RPMI8226 (cell line): ENCODE results near the gene OTUD5.

Source experiments
- DNase-seq: peaks from one replicate; pipeline ENCODE4 v3.0.0-alpha.2; 2015

Gene OTUD5

DNA sequence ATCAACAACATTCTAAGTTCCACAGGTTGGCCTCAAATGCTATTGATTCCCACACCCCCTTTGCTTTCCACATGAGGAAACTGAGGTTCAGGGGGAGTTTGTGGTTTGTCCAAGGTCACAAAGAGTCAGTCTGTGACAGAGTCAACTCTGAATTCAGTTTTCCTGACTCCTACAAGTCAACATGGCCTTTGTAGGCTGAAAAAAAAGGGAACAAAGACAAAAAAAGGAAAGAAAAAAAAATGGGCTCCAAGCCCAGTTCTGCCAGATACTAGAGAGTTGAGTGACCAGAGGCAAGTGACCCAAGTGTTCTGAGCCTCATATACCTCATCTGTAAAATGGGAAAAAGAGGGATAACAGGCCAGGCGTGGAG lies 22.1 kb downstream of the OTUD5 start:
- peak; percentile 17 for DNase-seq

DNA sequence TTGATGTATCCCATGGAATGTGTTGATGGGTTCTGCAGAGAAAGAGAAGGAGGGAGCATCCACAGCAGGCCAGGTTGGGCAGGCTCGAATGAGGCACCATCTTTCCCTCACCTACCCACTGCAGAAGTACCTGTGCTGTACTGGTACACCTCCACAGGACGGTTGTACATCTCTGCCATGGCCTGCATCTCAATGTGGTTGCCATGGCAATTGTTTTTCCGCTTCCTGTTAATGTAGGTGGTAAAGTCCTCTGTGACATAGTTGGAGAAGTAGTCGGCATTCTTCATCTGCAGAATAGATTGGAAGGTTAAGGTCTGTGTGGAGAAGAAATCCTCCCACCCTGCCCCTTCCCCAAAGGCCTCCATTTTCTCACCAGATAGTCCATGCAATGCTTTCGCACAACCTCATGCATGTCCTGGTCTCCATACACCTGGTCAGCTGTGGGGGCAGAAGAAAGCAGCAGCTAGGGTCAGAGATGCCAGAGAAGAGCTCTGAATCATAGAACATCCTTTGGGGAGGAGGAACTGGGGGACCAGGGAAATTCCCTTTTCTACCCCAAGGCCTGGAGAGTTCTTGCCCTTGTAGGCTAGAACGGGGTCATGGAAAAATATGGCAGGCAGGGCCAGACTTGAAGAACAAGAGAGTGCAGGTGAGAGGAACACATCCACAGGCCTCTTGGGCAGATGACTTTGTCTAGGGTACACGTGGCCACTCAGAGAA lies 22.7 kb downstream of the OTUD5 start:
- no peak for DNase-seq

DNA sequence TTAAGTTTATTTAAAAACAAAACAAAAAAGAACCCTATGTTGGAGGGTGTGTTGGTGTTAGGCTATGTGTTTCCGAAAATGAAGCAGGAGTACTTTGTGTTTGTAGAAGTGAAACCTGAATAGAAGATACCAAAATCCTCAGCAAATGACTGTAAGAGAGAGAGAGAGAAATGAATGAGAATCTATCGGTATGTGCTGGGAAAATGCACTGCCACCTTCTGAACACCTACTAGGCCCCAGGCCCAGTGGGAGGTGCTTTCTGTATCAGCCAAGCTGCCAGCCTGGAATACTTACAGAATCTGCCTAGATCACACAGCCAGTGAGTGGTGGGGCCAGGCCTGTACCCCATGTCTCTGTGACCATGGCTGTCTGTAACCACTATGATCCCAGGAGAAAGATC lies 23.6 kb downstream of the OTUD5 start:
- peak; percentile 66 for DNase-seq

DNA sequence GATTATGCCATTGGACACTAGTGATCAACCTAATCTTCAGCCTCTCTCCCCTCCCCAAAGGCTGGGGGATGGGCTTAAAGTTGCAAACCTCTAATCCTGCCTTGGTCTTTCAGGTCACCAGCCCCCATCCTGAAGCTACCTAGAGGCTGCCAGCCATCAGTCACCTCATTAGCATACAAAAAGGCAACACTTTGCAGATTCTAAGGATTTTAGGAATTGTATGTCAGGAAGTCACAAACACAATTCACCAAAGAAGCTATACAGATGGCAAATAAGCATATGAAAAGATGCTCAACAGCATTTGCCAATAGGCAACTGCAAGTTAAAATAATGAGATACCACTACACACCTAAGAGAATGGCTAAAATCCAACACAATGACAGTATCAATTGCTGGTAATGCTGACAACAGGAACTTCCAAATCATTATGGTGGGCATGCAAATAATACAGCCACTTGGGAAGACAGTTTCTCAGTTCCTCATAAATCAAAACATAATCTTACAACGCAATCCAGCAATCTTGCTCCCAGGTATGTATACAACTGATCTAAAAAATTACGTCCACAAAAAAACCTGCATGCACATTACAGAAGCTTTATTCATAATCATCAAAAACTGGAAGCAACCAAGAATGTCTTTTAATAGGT lies 29.5 kb downstream of the OTUD5 start:
- DNase-seq: peak; percentile 20

DNA sequence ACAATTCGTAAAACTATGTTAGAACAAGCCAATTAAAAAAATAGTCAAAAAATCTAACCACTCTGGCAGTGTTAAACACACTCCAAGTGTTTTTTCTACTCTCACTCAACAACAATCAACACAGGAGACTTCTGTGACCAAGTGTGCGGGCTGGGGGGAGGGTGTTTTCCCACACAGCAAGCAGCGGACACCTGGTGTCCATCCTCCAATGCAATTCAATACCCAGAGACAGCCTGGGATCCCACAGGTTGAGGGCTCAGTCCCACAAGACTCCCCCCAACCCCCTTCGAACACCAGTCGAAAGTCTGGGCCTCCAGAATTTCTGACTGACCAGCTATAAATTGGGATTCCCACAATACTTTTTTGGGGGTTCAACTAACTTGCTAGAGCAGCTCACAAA lies 30.3 kb downstream of the OTUD5 start:
- no peak for DNase-seq

DNA sequence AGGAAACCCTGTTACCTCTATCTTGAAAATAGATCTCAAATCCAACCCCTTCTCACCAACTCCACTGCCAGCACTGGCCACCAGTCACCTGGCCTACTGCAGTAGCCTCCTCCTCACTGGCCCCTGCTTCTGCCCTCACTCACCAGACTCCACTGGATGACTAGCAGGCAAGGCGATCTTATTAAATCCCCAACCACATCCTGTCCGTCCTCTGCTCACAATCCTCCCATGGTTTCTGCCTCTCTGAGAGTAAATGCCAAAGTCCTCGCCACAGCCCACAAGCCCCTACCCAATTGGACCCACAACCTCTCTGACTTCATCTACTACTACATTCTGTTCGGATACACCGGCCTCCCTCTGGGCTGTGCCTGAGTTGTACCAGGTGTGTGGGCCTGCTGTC lies 33.1 kb downstream of the OTUD5 start:
- no peak for DNase-seq

DNA sequence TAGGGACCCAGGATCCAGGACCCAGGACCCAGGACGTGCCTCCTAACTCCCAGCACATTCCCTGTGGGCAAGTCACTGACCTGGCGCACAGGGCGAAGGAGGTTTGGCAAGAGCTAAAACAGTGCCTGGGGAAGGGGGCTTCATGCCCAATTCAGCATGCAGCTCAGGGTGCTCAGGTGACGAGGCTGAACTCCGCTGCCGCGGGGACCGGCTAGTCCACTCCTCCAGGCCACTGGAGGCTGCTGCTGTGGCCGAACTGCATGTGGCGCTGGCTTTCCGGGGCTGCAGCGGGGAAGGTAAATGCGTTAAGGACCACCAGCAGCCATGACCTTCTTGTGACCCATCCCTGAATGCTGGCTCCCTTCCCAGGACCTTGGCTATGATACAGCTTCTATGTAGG lies 33.6 kb downstream of the OTUD5 start:
- no peak for DNase-seq

DNA sequence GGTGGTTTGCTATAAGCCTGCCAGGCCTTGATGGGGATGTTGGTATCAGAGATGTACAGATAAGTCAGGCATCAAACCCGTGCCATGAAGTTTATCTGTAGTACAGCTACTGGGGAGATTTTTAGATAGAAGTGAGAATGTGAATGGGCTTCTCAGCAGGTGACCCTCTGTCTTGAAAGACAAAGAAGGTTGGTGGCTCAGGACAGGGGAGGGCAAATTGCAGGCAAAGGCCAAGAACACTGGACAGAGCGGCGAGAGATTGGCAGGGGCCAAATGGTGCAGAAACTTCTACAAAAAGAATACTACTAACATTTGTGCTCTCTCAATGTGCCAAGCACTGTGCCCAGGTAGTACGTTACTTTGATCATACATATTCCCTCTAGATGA lies 36.7 kb downstream of the OTUD5 start:
- no peak for DNase-seq

DNA sequence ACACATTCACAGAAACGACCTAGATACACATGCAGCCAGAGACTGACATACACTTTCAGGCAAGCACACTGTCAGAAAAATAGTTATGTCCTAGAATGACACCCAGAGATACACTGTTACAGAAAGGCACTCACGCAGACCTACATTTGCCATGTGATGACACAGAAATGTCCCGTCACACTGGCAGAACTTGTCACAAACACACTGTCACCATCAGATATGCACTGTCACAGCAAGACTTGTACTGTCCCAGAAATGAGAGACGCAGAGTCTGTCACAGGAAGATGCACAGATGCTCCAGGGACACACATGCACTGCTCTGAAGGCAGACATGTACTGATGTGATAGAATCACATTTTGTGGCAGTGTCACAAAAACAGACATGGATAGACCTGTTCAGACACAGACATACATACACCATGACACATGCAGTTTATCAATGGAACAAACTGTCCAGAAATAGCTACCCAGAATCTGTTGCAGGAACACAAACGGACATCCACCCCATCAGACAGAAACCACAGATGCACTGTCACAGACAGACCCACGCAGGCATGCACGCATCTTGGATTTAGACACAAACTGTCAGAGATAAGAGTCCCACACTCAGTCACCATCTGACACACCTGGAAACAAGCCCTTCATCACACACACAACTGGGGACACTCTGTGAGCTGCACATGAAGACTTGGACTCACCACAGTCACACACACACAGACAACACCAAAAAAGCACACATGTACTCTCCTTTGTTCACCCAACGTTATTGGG lies 37.3 kb downstream of the OTUD5 start:
- DNase-seq: no peak

DNA sequence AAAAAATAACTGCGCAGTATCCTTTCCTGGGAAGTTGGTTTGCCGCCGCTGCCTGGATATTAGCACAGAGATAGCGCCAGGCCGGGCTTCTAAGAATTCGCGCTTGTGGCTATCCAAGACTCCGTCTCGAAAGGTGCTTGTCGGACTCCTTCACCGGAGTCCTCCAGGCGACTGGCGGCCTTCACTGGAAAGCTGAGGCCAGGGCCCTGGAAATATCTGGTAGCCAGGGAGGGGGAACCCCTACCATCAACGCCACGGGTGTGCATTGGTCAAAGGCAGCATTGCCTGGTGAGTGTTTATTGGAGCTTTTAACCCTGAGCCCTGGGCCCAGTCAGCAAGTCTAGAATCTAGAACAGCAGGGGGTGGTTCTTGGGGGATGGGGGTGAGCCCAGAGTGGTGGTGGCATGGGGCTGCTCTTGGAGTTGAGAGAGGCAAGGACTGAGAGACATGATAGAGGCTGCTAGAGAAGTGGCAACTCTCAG lies 38.0 kb downstream of the OTUD5 start:
- peak; percentile 71 for DNase-seq

DNA sequence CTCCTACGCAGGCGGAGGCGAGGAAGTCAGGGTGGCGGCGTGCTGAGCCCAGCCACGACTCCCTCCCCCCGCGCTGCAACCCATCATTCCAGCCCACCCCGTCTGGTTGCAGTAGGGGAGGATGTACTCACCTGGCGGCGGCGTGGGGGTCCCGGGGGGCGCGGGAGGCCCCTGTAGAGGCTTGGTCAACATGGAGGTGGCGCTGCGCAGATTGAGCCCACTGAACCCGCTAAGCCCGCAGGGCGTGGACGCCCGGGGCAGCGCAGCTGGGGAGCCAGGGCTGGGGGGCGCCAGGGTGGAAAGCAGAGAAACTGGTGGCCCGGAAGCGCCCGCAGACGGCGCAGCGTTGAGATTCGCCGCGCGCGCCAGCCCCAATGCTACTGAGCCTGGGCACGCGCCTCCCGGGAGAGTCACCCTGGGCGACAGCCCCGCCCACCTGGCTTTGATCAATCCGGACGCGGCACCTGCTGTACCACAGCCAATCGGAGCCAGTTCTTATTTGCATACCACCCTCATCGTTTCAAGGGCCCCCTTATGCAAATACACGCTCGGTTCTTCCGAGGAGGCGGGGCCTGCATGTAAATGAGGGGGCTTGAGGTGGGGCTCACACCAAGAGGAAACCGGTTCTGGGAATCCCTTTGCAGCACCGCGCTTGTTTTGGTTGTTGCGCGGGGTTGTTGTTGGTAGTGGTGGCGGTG lies 38.6 kb downstream of the OTUD5 start, which contains the start of gene PIM2:
Gene PIM2, minus strand, starts transcription at position 382 of the 698 bp plus-strand sequence. Its CDS starts 190 bp downstream, at position 192.
- peak; percentile 96 for DNase-seq

DNA sequence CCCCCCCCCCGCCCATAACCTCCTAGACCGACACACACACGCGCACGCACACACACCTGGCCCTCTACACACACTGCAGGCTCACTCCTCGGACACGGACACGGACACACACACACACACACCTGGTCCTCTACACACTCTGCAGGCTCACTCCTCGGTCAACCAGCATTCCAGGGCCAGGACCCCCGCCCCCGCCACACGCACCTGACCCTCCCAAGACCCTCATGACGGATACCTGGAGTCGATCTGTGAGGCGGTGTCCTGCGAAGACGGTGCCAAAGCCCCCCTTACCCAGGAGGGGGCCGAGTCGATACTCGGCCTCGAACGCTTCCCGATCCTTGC lies 39.1 kb downstream of the OTUD5 start:
- DNase-seq: no peak

DNA sequence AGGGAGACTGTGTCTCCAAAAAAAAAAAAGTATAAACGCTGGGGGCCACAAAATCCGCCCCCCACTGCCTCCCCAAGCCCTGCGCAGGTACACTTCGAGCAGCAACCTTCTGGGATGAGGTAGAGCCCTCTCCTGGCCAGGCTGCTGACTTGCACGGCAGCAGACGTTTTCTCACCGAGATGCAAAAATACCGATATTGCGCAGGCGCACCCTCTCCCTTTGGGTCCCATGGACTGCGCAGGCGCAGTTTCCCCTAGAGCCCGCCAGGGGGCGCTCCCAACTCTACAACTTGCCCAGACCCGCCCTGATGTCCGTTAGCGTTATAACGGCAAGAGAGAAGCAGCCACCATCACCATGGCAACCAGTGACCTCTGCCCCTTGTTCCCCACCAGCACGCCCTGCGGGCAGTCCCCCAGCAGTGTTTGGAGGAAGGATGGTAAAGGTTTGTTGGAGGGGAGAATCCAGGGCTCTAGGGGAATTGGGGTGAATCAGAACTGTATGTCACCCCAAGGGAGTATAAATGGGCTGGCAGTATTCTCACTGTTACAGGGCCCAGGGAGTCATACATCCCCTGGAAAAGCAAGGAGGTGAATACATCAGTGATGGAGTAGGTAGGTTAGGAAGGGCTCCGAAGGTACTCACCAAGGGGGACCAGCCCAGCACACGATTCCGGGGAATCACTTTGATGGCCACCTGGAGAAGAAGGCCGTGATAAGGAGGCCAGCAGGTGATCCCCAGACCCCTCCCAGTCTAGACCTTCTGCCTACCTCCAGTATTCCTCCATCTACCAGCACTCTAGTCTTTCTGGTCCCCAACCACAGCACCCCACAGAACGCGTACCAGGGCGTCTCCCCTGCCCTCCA lies 40.0 kb downstream of the OTUD5 start:
- DNase-seq: peak; percentile 93

DNA sequence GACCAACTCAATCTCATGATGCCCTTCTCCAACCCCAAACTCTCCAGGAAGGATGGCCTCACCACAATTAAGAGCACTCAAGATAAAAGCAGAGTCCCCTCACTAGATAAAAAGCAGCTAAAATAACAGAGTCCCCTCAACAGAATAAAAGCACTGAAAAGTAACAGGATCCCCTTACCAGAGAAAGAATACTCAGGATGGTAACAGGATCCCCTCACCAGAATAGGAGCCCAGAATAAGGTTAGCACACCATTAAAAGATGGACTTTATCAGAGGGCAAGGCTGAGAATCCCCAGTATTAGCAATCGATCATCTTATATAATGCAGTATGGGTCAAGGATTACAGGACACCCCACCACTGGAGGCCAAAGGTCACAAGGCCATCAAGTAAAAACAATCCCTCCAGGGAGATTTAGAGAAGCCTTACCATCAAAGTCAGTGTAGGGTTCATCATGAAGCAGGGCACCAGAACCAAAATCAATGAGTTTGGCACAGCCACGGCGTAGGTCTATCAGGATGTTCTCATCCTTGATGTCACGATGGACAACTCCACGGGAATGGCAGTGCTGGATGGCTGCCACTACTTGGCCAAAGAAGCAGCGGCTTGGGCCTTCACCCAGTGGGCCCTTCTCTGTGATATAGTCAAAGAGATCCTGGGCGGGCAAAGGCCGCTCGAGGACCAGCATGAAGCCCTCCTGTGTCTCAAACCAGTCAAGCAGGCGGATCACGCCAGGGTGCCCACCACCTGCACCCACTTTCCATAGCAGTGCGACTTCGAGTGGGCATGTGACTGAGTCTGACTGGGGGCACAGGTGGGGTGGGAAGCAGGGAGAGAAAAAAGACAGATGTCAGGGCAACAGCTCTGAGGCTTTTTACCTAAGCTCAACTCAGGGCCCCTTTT lies 42.6 kb downstream of the OTUD5 start:
- DNase-seq: no peak

DNA sequence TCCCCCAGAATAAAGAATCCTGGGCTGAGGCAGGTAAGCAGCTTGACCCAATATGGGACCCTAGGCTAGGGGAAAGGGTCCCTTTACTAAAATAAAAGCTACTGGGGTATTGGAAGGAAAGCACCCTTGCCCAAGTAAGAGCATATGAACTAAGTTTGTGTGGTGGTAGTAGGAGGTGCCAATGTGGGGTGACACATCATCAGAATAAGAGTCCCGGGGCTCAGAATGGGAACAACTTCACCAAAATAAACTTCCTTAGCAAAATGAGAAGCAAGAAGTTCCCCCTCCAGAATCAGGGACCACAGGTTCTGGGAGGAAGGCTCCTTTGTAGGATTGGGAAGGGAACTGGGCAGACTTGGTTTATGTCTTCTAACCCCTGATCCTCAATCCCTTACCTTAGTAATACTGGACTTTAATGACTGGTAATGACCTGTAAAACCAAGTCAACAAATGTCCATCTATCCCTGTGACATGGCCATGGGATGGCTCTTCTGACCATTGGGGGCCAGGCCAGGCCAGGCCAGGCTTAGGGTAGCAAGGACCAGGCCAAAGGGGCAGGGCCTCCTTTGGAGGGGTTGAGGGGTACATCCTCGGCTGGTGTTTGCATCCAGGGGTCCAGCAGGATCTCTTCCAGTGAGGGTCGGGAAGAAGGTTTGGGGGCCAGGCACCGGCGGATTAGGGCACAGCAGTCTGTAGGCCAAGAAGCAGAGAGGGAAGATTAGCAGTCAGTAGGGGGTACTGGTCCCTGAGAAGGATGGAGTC lies 43.6 kb downstream of the OTUD5 start:
- no peak for DNase-seq

DNA sequence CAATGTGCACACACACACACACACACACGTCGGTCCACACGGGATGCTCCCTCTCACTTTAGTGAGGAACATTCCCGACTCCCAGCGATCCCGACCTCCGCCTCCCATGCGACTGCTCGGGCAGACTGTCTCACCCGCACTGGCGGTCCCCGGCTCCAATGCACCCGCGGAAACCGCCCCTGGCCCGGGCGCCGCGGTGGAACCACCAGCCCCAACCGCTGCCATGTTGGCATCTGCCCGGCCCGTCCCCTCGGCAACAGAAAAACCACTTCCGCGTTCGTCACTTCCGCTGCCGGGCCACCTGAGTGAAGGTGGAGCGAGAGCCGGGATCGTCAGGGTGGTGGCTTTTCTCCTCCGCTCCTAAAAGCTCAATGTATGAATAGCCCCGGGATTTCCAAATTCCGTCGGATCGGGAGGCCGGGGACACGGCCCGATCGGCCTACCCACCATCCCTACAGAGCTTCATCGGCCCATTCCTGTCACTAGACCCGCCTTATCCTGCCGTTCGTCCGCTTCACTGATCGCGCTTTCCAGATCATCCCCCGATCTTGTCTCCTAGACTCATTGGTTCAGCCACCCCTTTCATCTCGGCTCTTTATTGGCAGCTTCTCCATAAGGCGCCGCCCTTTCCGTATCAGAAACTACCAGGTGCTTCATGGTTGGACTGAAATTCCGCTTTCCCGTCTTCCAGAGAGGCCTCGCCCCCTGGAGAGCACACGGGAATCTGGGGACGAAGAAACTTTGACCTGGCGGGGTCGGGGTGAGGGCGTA lies 45.8 kb downstream of the OTUD5 start, which contains the start of gene SLC35A2:
Gene SLC35A2, minus strand, starts transcription at position 235 of the 771 bp plus-strand sequence. Its CDS starts 10 bp downstream, at position 225.
- DNase-seq: peak; percentile 92

DNA sequence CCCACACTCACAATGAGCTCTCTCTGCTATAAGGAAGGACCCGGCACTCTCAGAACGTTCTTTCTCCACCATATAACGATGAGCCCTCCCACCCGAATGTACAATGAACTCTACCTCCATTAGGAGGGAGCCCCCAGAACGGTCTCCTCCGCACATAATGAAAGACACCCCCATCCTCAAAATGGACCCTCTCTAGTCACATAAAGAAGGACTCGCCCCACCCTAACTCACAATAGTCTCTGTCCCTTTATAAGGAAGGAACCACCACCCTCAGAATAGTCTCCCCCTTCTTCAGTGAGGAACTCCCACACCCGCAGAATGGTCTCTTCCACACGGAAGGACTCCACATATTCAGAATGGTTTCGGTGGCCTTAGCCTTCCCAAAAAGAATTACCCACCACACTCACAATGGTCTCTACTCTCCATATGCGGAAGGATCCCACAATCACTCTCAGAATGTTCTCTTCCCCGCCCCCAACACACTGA lies 46.4 kb downstream of the OTUD5 start:
- DNase-seq: peak; percentile 59

DNA sequence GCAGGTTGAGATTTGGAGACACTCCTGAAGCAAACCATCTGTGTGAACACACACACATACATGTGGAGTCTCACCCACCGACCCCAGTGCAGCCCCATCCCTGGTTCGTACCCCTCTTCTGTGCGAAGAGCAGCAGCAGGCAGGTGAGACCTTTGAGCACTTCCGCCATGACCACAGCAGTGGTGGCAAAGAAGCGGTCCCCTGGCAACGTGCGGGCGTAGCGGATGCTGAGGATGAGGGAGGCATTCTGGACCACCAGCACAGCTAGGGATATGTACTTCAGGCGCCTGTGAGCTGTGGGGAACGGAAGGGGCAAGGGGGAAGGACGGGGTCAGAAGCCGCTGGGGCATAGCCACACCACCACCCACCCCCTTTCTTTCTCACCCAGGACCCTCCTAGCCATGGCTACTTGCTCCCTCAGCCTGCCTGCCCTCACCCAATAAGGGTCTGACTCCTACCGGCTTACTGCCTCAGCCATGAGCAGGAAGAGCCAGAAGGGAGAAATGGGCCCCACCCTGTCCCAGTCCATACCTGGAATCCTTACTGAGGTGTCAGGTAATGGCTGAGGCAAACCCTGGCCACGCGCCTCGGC lies 47.6 kb downstream of the OTUD5 start:
- DNase-seq: no peak

DNA sequence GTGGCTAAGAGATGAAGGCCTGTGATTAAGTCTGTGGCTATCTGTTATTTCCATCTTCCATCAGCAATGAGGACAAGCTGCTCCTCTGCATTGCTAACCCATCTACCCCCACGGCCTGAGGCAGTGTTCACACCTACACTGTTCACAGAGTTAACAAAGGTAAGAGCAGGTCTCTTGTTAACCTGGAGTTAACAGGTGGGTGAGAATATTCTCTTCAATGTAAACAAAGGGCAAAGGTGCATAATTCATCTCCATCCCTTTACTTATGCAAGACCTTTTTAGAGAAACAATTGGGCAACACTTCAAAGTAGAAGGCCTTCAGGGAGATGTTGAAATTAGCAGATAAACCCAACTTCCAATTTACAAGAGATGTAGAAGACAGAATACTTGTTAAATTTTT lies 48.8 kb downstream of the OTUD5 start:
- no peak for DNase-seq
